Measurements from ENCODE around the gene APOD. TPM values are rescaled to one million over a fixed set of nuclear protein-coding genes. Genes with fewer than 3 reads are reported as not detected.

The APOD gene
- total and polyA plus RNA-seq, 2 of the 8 experiments (the other 6 are each of a cell fraction or from before 2014, with no cell fraction given), result not detected

DNA sequence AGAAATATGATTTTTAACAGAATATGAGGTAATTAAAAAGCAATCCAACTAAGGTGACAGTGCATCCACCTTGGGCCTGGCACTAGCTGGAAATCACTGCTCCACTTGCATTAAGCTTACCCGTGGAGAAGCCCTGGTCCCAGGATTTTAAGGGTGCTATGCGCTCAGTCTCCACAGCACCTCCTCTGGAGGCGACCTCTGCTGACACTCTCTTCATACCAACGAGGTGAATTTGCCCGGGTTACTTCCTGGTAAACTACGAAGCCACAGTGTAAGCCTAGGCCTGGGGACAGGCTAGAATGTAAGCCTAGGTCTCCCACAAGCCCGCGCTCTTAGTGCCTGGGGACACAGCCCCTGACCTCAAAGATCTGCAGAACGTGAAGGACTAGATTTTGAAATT lies 793 bp downstream of the APOD start (continued):
- TF ChIP-seq, protein P1, sequence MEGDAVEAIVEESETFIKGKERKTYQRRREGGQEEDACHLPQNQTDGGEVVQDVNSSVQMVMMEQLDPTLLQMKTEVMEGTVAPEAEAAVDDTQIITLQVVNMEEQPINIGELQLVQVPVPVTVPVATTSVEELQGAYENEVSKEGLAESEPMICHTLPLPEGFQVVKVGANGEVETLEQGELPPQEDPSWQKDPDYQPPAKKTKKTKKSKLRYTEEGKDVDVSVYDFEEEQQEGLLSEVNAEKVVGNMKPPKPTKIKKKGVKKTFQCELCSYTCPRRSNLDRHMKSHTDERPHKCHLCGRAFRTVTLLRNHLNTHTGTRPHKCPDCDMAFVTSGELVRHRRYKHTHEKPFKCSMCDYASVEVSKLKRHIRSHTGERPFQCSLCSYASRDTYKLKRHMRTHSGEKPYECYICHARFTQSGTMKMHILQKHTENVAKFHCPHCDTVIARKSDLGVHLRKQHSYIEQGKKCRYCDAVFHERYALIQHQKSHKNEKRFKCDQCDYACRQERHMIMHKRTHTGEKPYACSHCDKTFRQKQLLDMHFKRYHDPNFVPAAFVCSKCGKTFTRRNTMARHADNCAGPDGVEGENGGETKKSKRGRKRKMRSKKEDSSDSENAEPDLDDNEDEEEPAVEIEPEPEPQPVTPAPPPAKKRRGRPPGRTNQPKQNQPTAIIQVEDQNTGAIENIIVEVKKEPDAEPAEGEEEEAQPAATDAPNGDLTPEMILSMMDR (IDR thresholded peaks at IDR 0.05; ENCODE audit: control extremely low read depth in 1 of 3, insufficient read depth in 1 of 3, low read depth in 1 of 3, low read length in 3 of 3), result peak in 2 of 3 experiments; percentile 40 to 50; a peak in 3 of 4 replicates
- TF ChIP-seq RAD21 (IDR thresholded peaks at IDR 0.05 in 1 of 2, conservative IDR thresholded peaks at IDR 0.05 in 1 of 2; ENCODE audit: low read depth in 2 of 2, low read length in 2 of 2) (peak in 1 of 2 experiments; percentile 24; a peak in 1 of 4 replicates), CBX5 (IDR thresholded peaks at IDR 0.05; ENCODE audit: low read depth, low read length) (no peak)
